K562 (cell line): ENCODE results near the gene UBE2O. TPM values are rescaled to one million over a fixed set of nuclear protein-coding genes. Genes with fewer than 3 reads are reported as not detected.

ENCODE experiments used
- ATAC-seq: fragments of 200-7000 bp; cut with Tn5 transposase; 3 replicates; pipeline ENCODE4 v1.9.1; 2020; ENCODE audit warnings: moderate library complexity
- BruUV-seq: library from RNA; stranded (reverse); fragments of 400-500 nt; replicated peaks from 2 replicates; lab custom pipeline; 2021; lab: Mats Ljungman, UMichigan
- CTCF ChIA-PET: fragments of 300-600 bp; formaldehyde crosslinking; extraction: SDS; loops from one replicate; lab custom pipeline; 2021; ENCODE audit warnings: low intra/inter-chr PET ratio; lab: Yijun Ruan, JAX
- POLR2A ChIA-PET: fragments of 300-600, 350-650 bp; sonication (Branson Sonifier 250); formaldehyde crosslinking; extraction: SDS; loops from one replicate; lab custom pipeline; 2021; ENCODE audit warnings: antibody characterized with exemption, inconsistent platforms; lab: Yijun Ruan, JAX
- DNase-seq, 4 experiments: peaks; one replicate each; pipeline versions ENCODE4 v3.0.0 to v3.0.0-alpha.2; 2011 to 2018; ENCODE audit warnings: low spot score in 3 of 4, mixed read lengths in 3 of 4; ENCODE audit errors: extremely low read depth in 1 of 4
- FAIRE-seq: peaks from 2 replicates; lab custom pipeline; 2011; peaks lifted over from hg19 to GRCh38; lab: Jason Lieb, UNC
- H2AFZ ChIP-seq: 2 replicates; pipeline ENCODE4 v1.6.0; 2011; ENCODE audit warnings: low read depth, low read length, control low read depth, inconsistent platforms
- H3K27ac ChIP-seq: fragments of 200-600 bp; 3 replicates; pipeline ENCODE4 v1.8.0; 2011; ENCODE audit warnings: low read depth, mild to moderate bottlenecking, control low read depth, inconsistent platforms, low read length, moderate library complexity, mixed read lengths; ENCODE audit errors: extremely low read depth
- H3K27me3 ChIP-seq, 2 experiments: fragments of 300-600 bp in 1 of 2; 2 replicates in 1 of 2; 3 replicates in 1 of 2; pipeline versions ENCODE4 v1.6.0 to v1.8.0; 2011; ENCODE audit warnings: inconsistent platforms in 2 of 2, low read length in 2 of 2, mild to moderate bottlenecking in 1 of 2, mixed read lengths in 1 of 2, moderate library complexity in 1 of 2; ENCODE audit not compliant: control insufficient read depth in 2 of 2, insufficient read depth in 2 of 2
- H3K36me3 ChIP-seq: fragments of 300-600 bp; 3 replicates; pipeline ENCODE4 v1.8.0; 2011; ENCODE audit warnings: mild to moderate bottlenecking, low read length, inconsistent platforms; ENCODE audit not compliant: control insufficient read depth, insufficient read depth
- H3K4me1 ChIP-seq, 2 experiments: fragments of 200-600 bp in 1 of 2; replicated peaks in 1 of 2; 2 replicates in 1 of 2; 3 replicates in 1 of 2; pipeline versions ENCODE4 v1.5.1 to v1.8.0; 2011; ENCODE audit warnings: inconsistent platforms in 2 of 2, low read length in 2 of 2, mild to moderate bottlenecking in 1 of 2, mixed read lengths in 1 of 2, moderate library complexity in 1 of 2; ENCODE audit not compliant: control insufficient read depth in 2 of 2, insufficient read depth in 2 of 2
- H3K4me2 ChIP-seq: 2 replicates; pipeline ENCODE4 v1.6.1; 2011; ENCODE audit warnings: low read length, control low read depth, inconsistent platforms, mixed read lengths; ENCODE audit not compliant: insufficient read depth
- H3K4me3 ChIP-seq: fragments of 200-600 bp; sonication (generic), shearing (Covaris generic); 2 replicates; pipeline ENCODE4 v1.5.1; 2016; ENCODE audit warnings: control low read depth, inconsistent platforms
- H3K79me2 ChIP-seq: fragments of 200-600 bp; 3 replicates; pipeline ENCODE4 v1.8.0; 2011; ENCODE audit warnings: low read length, inconsistent platforms; ENCODE audit not compliant: control insufficient read depth, insufficient read depth
- H3K9ac ChIP-seq, 2 experiments: 2 replicates each; pipeline versions ENCODE4 v1.6.0 to v1.6.1; 2011; ENCODE audit warnings: low read depth in 2 of 2, low read length in 2 of 2, control low read depth in 1 of 2, inconsistent platforms in 1 of 2, mild to moderate bottlenecking in 1 of 2, mixed read lengths in 1 of 2; ENCODE audit not compliant: insufficient read depth in 1 of 2
- H3K9me1 ChIP-seq: one replicate; pipeline ENCODE4 v1.6.0; 2011; ENCODE audit warnings: inconsistent platforms, mild to moderate bottlenecking, low read length, moderate library complexity; ENCODE audit not compliant: control insufficient read depth, insufficient read depth
- H3K9me3 ChIP-seq: replicated peaks from 2 replicates; pipeline ENCODE4 v1.5.1; 2011; ENCODE audit warnings: low read depth, low read length, inconsistent platforms; ENCODE audit not compliant: control insufficient read depth, insufficient read depth
- H4K20me1 ChIP-seq: replicated peaks from 2 replicates; pipeline ENCODE4 v1.6.1; 2011; ENCODE audit warnings: low read length, inconsistent platforms, mixed read lengths; ENCODE audit not compliant: control insufficient read depth, insufficient read depth
- CTBP1 ChIP-seq: fragments of 450-650 bp; IDR thresholded peaks from 2 replicates; pipeline ENCODE4 v1.6.1; 2016; ENCODE audit warnings: borderline replicate concordance
- EWSR1 ChIP-seq: fragments of 450-650 bp; IDR thresholded peaks from 2 replicates; pipeline ENCODE4 v1.6.1; 2018; ENCODE audit warnings: borderline replicate concordance, mild to moderate bottlenecking, low read depth, moderate library complexity; ENCODE audit not compliant: partially characterized antibody
- HDAC1 ChIP-seq, 2 experiments: fragments of 450-650 bp; IDR thresholded peaks; 2 replicates each; pipeline ENCODE4 v1.6.1; 2016 to 2017; ENCODE audit warnings: inconsistent platforms in 1 of 2, mild to moderate bottlenecking in 1 of 2, moderate library complexity in 1 of 2
- HNRNPK ChIP-seq: fragments of 200-400 bp; formaldehyde crosslinking; IDR thresholded peaks from one replicate; pipeline ENCODE4 v1.6.1; 2018; ENCODE audit warnings: mild to moderate bottlenecking, low read depth, low read length; ENCODE audit not compliant: poor library complexity, severe bottlenecking
- HNRNPUL1 ChIP-seq: fragments of 200-400 bp; formaldehyde crosslinking; IDR thresholded peaks from 2 replicates; pipeline ENCODE4 v1.6.1; 2017; ENCODE audit warnings: low read length
- IRF9 ChIP-seq: fragments of 450-650 bp; IDR thresholded peaks from 2 replicates; pipeline ENCODE4 v1.6.1; 2016; ENCODE audit warnings: missing biosample characterization, missing genetic modification characterization
- KLF1 ChIP-seq: fragments of 450-650 bp; IDR thresholded peaks from 2 replicates; pipeline ENCODE4 v1.6.1; 2016; ENCODE audit warnings: missing genetic modification characterization, missing compliant biosample characterization
- ZNF143 ChIP-seq: sonication (generic); formaldehyde crosslinking; IDR thresholded peaks from 2 replicates; pipeline ENCODE4 v1.9.0; 2022; ENCODE audit warnings: mild to moderate bottlenecking, missing genetic modification reagents
- ZNF347 ChIP-seq: fragments of 450-650 bp; formaldehyde crosslinking; IDR thresholded peaks from 2 replicates; pipeline ENCODE4 v1.4.0; 2020; ENCODE audit warnings: low read depth, mild to moderate bottlenecking, moderate library complexity
- ZNF395 ChIP-seq: fragments of 200-800 bp; sonication (Bioruptor generic); IDR thresholded peaks from 2 replicates; pipeline ENCODE4 v1.6.1; 2017; ENCODE audit warnings: missing genetic modification characterization, missing compliant biosample characterization
- ZNF75A ChIP-seq: fragments of 450-650 bp; formaldehyde crosslinking; IDR thresholded peaks from 2 replicates; pipeline ENCODE4 v1.4.0; 2020; ENCODE audit warnings: mild to moderate bottlenecking
- ZNF778 ChIP-seq: fragments of 450-650 bp; formaldehyde crosslinking; IDR thresholded peaks from 2 replicates; pipeline ENCODE4 v1.4.0; 2020; ENCODE audit warnings: mild to moderate bottlenecking, moderate library complexity
- WGBS: fragments of 100-300 bp; shearing (Covaris generic); methylation state at CpG from one replicate; pipeline ENCODE4 v1.1.6; 2016; ENCODE audit warnings: low coverage, mixed read lengths; ENCODE audit not compliant: insufficient coverage; ENCODE audit errors: missing lambda C conversion rate; 5-methylcytosine and 5-hydroxymethylcytosine counted together
- in situ Hi-C: fragments of 300-500 bp; cut with MboI; formaldehyde crosslinking; loops from 4 replicates; pipeline ENCODE4 v1.15.0; 2018; ENCODE audit warnings: inconsistent platforms, mixed read lengths
- intact Hi-C: fragments of 100-400 bp; cut with micrococcal nuclease; formaldehyde crosslinking; loops from 2 replicates; pipeline ENCODE4 v1.14.2; 2022
- polyA plus RNA-seq, 8 experiments: library from polyadenylated mRNA; depleted of rRNA in 4 of 8; stranded (reverse) in 5 of 8; unstranded in 3 of 8; fragments of >200 nt; fragmentation: Nextera tagmentation in 2 of 8; fragmentation: Illumina TruSeq in 1 of 8; extraction: Ambion mirVana in 2 of 8; extraction: Trizol in 1 of 8; gene quantifications; 2 replicates each; pipeline versions ENCODE4 v1.2.1 to v1.2.3, GENCODE V29; 2011 to 2014; ENCODE audit warnings: inconsistent platforms in 1 of 8, missing spikeins in 1 of 8
- total RNA-seq, 7 experiments: library from RNA; depleted of rRNA in 6 of 7; stranded (reverse); fragments of >200 nt in 6 of 7; fragmentation: Illumina TruSeq in 2 of 7; extraction: Trizol in 2 of 7; gene quantifications; 2 replicates each; pipeline versions ENCODE4 v1.2.1 to v1.2.3, GENCODE V29; 2011 to 2021; ENCODE audit warnings: low replicate concordance in 1 of 7

Gene UBE2O
- total and polyA plus RNA-seq, 9 of the 15 experiments (the other 6 are each of a cell fraction or from before 2014, with no cell fraction given) = 1.6 to 39.7 (median 13.3) TPM

- TF ChIP-seq CTBP1 (0 out of 2 replicates have a peak, but pooled peaks have one; percentile 24), ZNF143 (no peak)
- TF ChIP-seq, all 486 proteins: peak for 6
Observed at GRCh38 chr17:76491271-76492122, 38.5 kb upstream of the UBE2O start (continued).

GRCh38 chr17:76490112-76490710 lies 37.3 kb upstream of the UBE2O start:
- Histone ChIP-seq H3K4me1 (peaks cover 9 to 40% of the 10 kb centered on the region in 2 experiments; a peak in 4 of 5 replicates), H3K79me2 (no peaks in the 10 kb centered on the region; the same call in 2 of the 3 replicates)

More at GRCh38 chr17:76490112-76490710, 37.3 kb upstream of the UBE2O start:
- ATAC-seq = no peak
- Histone ChIP-seq H3K9me3 (no peaks in the 10 kb centered on the region), H3K27me3 (peaks cover 0 to 10% of the 10 kb centered on the region in 2 experiments; a peak in 2 of 5 replicates), H3K9me1 (no peaks in the 10 kb centered on the region), H4K20me1 (0 out of 2 replicates have a peak, but pooled peaks cover 3% of the 10 kb centered on the region), H3K4me3 (no peak overlapping the region), H3K27ac (no peak overlapping the region), H2AFZ (no peak overlapping the region), H3K36me3 (no peaks in the 10 kb centered on the region), H3K9ac (peak overlapping the region in 1 of 2 experiments; percentile 48; a peak in 1 of 4 replicates), H3K4me2 (no peak overlapping the region)
- TF ChIP-seq ZNF395 (CRISPR knock-in tag) (no peak), ZNF778 (CRISPR knock-in tag) (no peak), ZNF347 (CRISPR knock-in tag) (no peak), ZNF75A (CRISPR knock-in tag) (no peak), IRF9 (tag) (no peak), HDAC1 (IDR thresholded peaks at IDR 0.05) (no peak), HNRNPUL1 (no peak), KLF1 (tag) (no peak), HNRNPK (no peak), EWSR1 (no peak)
- no TSS peak for BruUV-seq
- WGBS = 52% methylated on average over 10 of the region's 10 CpGs
- in situ Hi-C loops (no loop called here), intact Hi-C loops (no loop called here)
- ChIA-PET POLR2A (interaction anchor here (0.6 to 1.4 kb wide), 6 partner anchors 9 to 246 kb away, joined by 3 to 7 read pairs (median 4); no protein-coding TSS in a partner anchor), CTCF (no interaction called here)
- no peak for FAIRE-seq
- no peak for DNase-seq
